K562 (cell line): ENCODE data around the gene SGPP1. TPM values are rescaled to one million over a fixed set of nuclear protein-coding genes. Genes with fewer than 3 reads are reported as not detected.

ENCODE experiments used
- CGGBP1 ChIP-seq: fragments of 250-450 bp; sonication (Bioruptor Pico); IDR thresholded peaks from 2 replicates; pipeline ENCODE4 v1.9.0; 2021; ENCODE audit warnings: mild to moderate bottlenecking
- CTBP1 ChIP-seq: fragments of 450-650 bp; IDR thresholded peaks from 2 replicates; pipeline ENCODE4 v1.6.1; 2016; ENCODE audit warnings: borderline replicate concordance
- ETV5 ChIP-seq: sonication (generic); formaldehyde crosslinking; IDR thresholded peaks from 2 replicates; pipeline ENCODE4 v1.4.0; 2020; ENCODE audit warnings: low read depth, mild to moderate bottlenecking, missing genetic modification reagents
- FOXA3 ChIP-seq, 2 experiments: fragments of 450-650 bp in 1 of 2; sonication (generic) in 1 of 2; formaldehyde crosslinking; IDR thresholded peaks in 1 of 2; conservative IDR thresholded peaks in 1 of 2; 2 replicates each; pipeline versions ENCODE4 v1.4.0 to v1.8.0; 2020 to 2022; ENCODE audit warnings: mild to moderate bottlenecking in 2 of 2, missing genetic modification reagents in 1 of 2
- GTF2B ChIP-seq: IDR thresholded peaks from 2 replicates; pipeline ENCODE4 v1.6.1; 2011; ENCODE audit not compliant: insufficient read length; ENCODE audit errors: extremely low read depth
- JUND ChIP-seq, 2 experiments: IDR thresholded peaks; 2 replicates in 1 of 2; 3 replicates in 1 of 2; pipeline ENCODE4 v1.6.1; 2011; ENCODE audit warnings: borderline replicate concordance in 2 of 2, low read depth in 2 of 2, low read length in 2 of 2, improper control_type of control experiment in 1 of 2, missing biosample characterization in 1 of 2, missing genetic modification characterization in 1 of 2, missing genetic modification reagents in 1 of 2
- MEF2D ChIP-seq: conservative IDR thresholded peaks from 2 replicates; pipeline ENCODE4 v1.6.1; 2016; ENCODE audit warnings: low read depth, missing genetic modification characterization, missing compliant biosample characterization
- MTA2 ChIP-seq: fragments of 450-650 bp; IDR thresholded peaks from 2 replicates; pipeline ENCODE4 v1.6.1; 2016; ENCODE audit warnings: low read depth
- NR1H2 ChIP-seq: sonication (generic); formaldehyde crosslinking; IDR thresholded peaks from 2 replicates; pipeline ENCODE4 v1.4.0; 2020; ENCODE audit warnings: mild to moderate bottlenecking, missing genetic modification reagents
- PHF8 ChIP-seq: fragments of 200-600 bp; sonication (generic); IDR thresholded peaks from 2 replicates; pipeline ENCODE4 v1.6.1; 2012; ENCODE audit warnings: mixed run types, mild to moderate bottlenecking, inconsistent platforms, low read length, moderate library complexity, borderline replicate concordance
- PTBP1 ChIP-seq: fragments of 200-400 bp; formaldehyde crosslinking; IDR thresholded peaks from 2 replicates; pipeline ENCODE4 v1.6.1; 2017; ENCODE audit warnings: low read depth, low read length
- RAD51 ChIP-seq: fragments of 450-650 bp; IDR thresholded peaks from 2 replicates; pipeline ENCODE4 v1.7.1; 2016; ENCODE audit warnings: low read depth, mild to moderate bottlenecking, borderline replicate concordance
- RBFOX2 ChIP-seq: fragments of 200-400 bp; formaldehyde crosslinking; IDR thresholded peaks from 2 replicates; pipeline ENCODE4 v1.6.1; 2017; ENCODE audit warnings: low read depth, mild to moderate bottlenecking, low read length, moderate library complexity
- SIRT6 ChIP-seq: IDR thresholded peaks from one replicate; pipeline ENCODE4 v1.6.1; 2012; ENCODE audit warnings: low read depth, mild to moderate bottlenecking, control low read depth, inconsistent platforms, low read length, moderate library complexity
- SMARCA4 ChIP-seq: fragments of 450-650 bp; IDR thresholded peaks from 2 replicates; pipeline ENCODE4 v1.6.1; 2016
- ZBTB8A ChIP-seq: fragments of 450-650 bp; IDR thresholded peaks from 2 replicates; pipeline ENCODE4 v1.6.1; 2018; ENCODE audit warnings: mild to moderate bottlenecking, moderate library complexity; ENCODE audit not compliant: partially characterized antibody
- ZNF280A ChIP-seq: fragments of 450-650 bp; IDR thresholded peaks from 2 replicates; pipeline ENCODE4 v1.6.1; 2018; ENCODE audit warnings: mild to moderate bottlenecking, low read depth; ENCODE audit not compliant: partially characterized antibody
- ZNF583 ChIP-seq: fragments of 250-450 bp; sonication (Bioruptor Pico); IDR thresholded peaks from 2 replicates; pipeline ENCODE4 v1.4.0; 2020
- polyA plus RNA-seq, 8 experiments: library from polyadenylated mRNA; depleted of rRNA in 4 of 8; stranded (reverse) in 5 of 8; unstranded in 3 of 8; fragments of >200 nt; fragmentation: Nextera tagmentation in 2 of 8; fragmentation: Illumina TruSeq in 1 of 8; extraction: Ambion mirVana in 2 of 8; extraction: Trizol in 1 of 8; gene quantifications; 2 replicates each; pipeline versions ENCODE4 v1.2.1 to v1.2.3, GENCODE V29; 2011 to 2014; ENCODE audit warnings: inconsistent platforms in 1 of 8, missing spikeins in 1 of 8
- total RNA-seq, 7 experiments: library from RNA; depleted of rRNA in 6 of 7; stranded (reverse); fragments of >200 nt in 6 of 7; fragmentation: Illumina TruSeq in 2 of 7; extraction: Trizol in 2 of 7; gene quantifications; 2 replicates each; pipeline versions ENCODE4 v1.2.1 to v1.2.3, GENCODE V29; 2011 to 2021; ENCODE audit warnings: low replicate concordance in 1 of 7
- TF ChIP-seq, protein P1 (sequence below): sonication (generic); formaldehyde crosslinking; IDR thresholded peaks from 2 replicates; pipeline ENCODE4 v1.8.1; 2022; ENCODE audit warnings: missing genetic modification reagents
- TF ChIP-seq, protein P2 (sequence below): fragments of 250-450 bp; sonication (Bioruptor Pico); IDR thresholded peaks from 2 replicates; pipeline ENCODE4 v1.9.0; 2021; ENCODE audit warnings: mild to moderate bottlenecking, inconsistent platforms

Gene SGPP1
- total and polyA plus RNA-seq, 9 of the 15 experiments (the other 6 are each of a cell fraction or from before 2014, with no cell fraction given), result 2.2 to 7.3 (median 5.6) TPM

- TF ChIP-seq MEF2D (tag) (no peak), JUND (IDR thresholded peaks at IDR 0.05; ENCODE audit: borderline replicate concordance, low read depth, low read length) (no peak), JUND (tag; IDR thresholded peaks at IDR 0.05; ENCODE audit: borderline replicate concordance, low read depth, low read length) (no peak), ZNF583 (CRISPR knock-in tag) (no peak), ZBTB8A (no peak), SIRT6 (no peak), GTF2B (no peak), RBFOX2 (peak; percentile 79), PHF8 (peak; percentile 65; the same call in 1 of the 2 replicates), CTBP1 (0 out of 2 replicates have a peak, but pooled peaks have one; percentile 9), ZNF280A (no peak), MTA2 (no peak), SMARCA4 (no peak), CGGBP1 (CRISPR knock-in tag) (no peak), NR1H2 (no peak), RAD51 (no peak), PTBP1 (no peak), FOXA3 (CRISPR knock-in tag; conservative IDR thresholded peaks at IDR 0.05 in 1 of 2, IDR thresholded peaks at IDR 0.05 in 1 of 2) (no peak), ETV5 (peak; percentile 49; the same call in 1 of the 2 replicates)
- TF ChIP-seq, protein P1, sequence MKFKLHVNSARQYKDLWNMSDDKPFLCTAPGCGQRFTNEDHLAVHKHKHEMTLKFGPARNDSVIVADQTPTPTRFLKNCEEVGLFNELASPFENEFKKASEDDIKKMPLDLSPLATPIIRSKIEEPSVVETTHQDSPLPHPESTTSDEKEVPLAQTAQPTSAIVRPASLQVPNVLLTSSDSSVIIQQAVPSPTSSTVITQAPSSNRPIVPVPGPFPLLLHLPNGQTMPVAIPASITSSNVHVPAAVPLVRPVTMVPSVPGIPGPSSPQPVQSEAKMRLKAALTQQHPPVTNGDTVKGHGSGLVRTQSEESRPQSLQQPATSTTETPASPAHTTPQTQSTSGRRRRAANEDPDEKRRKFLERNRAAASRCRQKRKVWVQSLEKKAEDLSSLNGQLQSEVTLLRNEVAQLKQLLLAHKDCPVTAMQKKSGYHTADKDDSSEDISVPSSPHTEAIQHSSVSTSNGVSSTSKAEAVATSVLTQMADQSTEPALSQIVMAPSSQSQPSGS (CRISPR knock-in tag), result no peak
- TF ChIP-seq, protein P2, sequence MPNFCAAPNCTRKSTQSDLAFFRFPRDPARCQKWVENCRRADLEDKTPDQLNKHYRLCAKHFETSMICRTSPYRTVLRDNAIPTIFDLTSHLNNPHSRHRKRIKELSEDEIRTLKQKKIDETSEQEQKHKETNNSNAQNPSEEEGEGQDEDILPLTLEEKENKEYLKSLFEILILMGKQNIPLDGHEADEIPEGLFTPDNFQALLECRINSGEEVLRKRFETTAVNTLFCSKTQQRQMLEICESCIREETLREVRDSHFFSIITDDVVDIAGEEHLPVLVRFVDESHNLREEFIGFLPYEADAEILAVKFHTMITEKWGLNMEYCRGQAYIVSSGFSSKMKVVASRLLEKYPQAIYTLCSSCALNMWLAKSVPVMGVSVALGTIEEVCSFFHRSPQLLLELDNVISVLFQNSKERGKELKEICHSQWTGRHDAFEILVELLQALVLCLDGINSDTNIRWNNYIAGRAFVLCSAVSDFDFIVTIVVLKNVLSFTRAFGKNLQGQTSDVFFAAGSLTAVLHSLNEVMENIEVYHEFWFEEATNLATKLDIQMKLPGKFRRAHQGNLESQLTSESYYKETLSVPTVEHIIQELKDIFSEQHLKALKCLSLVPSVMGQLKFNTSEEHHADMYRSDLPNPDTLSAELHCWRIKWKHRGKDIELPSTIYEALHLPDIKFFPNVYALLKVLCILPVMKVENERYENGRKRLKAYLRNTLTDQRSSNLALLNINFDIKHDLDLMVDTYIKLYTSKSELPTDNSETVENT (CRISPR knock-in tag), result peak; percentile 29; the same call in 1 of the 2 replicates
Observed at GRCh38 chr14:63727736-63728728, at the start of gene SGPP1 (continued).
